ENCODE results near the gene ERC1. TPM values are rescaled to one million over a fixed set of nuclear protein-coding genes. Genes with fewer than 3 reads are reported as not detected.

ERC1 gene
- total RNA-seq, 2 donors from 2014 or later = 18.9 to 72.9 TPM

DNA sequence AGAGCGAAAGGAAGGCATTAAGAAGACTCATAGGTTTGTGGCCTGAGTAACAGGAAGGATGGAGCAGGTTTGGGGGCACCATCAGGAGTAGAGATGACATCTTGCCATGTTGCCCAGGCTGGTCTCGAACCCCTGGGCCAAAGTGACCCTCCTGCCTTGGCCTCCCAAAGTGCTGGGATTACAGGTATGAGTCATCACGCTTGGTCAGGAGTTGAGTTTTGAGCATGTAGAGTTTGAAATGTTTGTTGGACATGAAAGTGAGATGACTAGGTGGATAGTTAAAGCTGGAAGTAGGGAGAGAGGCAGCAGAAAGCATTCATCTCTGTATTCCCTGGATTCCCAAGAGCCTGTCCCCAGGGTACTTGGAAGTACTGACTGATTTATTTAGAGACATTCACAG is 112.6 kb downstream of the ERC1 start:
- Histone ChIP-seq H3K36me3 (no peaks in the 10 kb centered on the region), H3K27ac (no peak overlapping the region), H3K27me3 (replicated peaks; ENCODE audit: insufficient read depth) (no peaks in the 10 kb centered on the region), H3K4me1 (replicated peaks) (no peaks in the 10 kb centered on the region), H3K4me3 (no peak overlapping the region), H3K9me3 (no peaks in the 10 kb centered on the region)
- intact Hi-C loops (cut with DNase I) = no loop called here
- 96% methylated on average over 3 of the region's 3 CpGs for WGBS
- DNase-seq (ENCODE audit: low spot score) = no peak
- TF ChIP-seq POLR2A (IDR thresholded peaks at IDR 0.05) (no peak), POLR2AphosphoS5 (IDR thresholded peaks at IDR 0.05) (no peak)
- TF ChIP-seq, protein P1, sequence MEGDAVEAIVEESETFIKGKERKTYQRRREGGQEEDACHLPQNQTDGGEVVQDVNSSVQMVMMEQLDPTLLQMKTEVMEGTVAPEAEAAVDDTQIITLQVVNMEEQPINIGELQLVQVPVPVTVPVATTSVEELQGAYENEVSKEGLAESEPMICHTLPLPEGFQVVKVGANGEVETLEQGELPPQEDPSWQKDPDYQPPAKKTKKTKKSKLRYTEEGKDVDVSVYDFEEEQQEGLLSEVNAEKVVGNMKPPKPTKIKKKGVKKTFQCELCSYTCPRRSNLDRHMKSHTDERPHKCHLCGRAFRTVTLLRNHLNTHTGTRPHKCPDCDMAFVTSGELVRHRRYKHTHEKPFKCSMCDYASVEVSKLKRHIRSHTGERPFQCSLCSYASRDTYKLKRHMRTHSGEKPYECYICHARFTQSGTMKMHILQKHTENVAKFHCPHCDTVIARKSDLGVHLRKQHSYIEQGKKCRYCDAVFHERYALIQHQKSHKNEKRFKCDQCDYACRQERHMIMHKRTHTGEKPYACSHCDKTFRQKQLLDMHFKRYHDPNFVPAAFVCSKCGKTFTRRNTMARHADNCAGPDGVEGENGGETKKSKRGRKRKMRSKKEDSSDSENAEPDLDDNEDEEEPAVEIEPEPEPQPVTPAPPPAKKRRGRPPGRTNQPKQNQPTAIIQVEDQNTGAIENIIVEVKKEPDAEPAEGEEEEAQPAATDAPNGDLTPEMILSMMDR (IDR thresholded peaks at IDR 0.05) = no peak

DNA sequence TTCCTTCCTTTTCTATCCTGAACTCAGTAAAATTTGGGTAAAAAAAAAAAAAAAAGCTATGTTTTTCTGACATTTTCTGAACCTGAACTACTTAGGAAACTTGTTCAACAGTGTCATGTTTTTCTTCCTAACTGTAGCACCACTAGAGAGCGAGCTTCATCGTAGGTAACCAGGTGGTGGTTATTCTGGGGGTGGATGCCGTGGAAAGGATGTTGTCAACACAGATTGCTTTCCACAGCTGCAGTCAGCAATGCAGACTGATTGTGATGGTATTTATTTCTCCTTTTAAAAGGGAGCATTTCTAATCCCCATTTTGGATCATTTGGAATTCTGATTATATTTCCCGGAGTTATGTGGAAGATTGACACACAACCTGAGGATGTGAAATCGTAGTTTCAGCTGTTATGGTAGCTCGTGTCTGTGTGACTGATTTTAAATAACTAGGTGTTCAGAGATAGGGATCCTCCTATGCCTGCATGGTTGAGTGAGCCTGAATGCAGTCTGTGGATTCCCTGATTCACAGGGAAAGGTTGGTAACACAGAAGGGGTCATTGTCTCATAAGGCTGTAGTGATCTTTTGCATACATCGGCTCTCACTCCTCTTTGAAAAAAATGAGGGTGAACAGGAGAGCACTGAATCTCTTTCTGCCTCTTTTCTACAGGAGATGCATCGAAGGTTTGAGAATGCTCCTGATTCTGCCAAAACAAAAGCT is 113.2 kb downstream of the ERC1 start:
- no peaks in the 10 kb centered on the region for H3K9me3 ChIP-seq
- no peak overlapping the region for H3K27ac ChIP-seq
- no peaks in the 10 kb centered on the region for H3K36me3 ChIP-seq
- H3K4me3 ChIP-seq = no peak overlapping the region
- intact Hi-C loops (cut with DNase I) = no loop called here
- TF ChIP-seq POLR2A (IDR thresholded peaks at IDR 0.05) (no peak), POLR2AphosphoS5 (IDR thresholded peaks at IDR 0.05) (no peak)
- TF ChIP-seq, protein P1 (IDR thresholded peaks at IDR 0.05) = no peak
- H3K27me3 ChIP-seq (replicated peaks; ENCODE audit: insufficient read depth) = no peaks in the 10 kb centered on the region
- 77% methylated on average over 8 of the region's 8 CpGs for WGBS
- no peak for DNase-seq (ENCODE audit: low spot score)
- H3K4me1 ChIP-seq (replicated peaks) = no peaks in the 10 kb centered on the region

- no peaks in the 10 kb centered on the region for H3K27me3 ChIP-seq (replicated peaks; ENCODE audit: insufficient read depth)
- no peaks in the 10 kb centered on the region for H3K36me3 ChIP-seq
- intact Hi-C loops (cut with DNase I) = no loop called here
- H3K4me3 ChIP-seq = no peak overlapping the region
- no peak overlapping the region for H3K27ac ChIP-seq
- TF ChIP-seq POLR2AphosphoS5 (IDR thresholded peaks at IDR 0.05) (no peak), POLR2A (IDR thresholded peaks at IDR 0.05) (no peak)
- TF ChIP-seq, protein P1 (IDR thresholded peaks at IDR 0.05) = no peak
- no peak for DNase-seq (ENCODE audit: low spot score)
- no peaks in the 10 kb centered on the region for H3K4me1 ChIP-seq (replicated peaks)
- H3K9me3 ChIP-seq = no peaks in the 10 kb centered on the region
Measured at GRCh38 chr12:1107669-1108068, 116.6 kb downstream of the ERC1 start.

DNA sequence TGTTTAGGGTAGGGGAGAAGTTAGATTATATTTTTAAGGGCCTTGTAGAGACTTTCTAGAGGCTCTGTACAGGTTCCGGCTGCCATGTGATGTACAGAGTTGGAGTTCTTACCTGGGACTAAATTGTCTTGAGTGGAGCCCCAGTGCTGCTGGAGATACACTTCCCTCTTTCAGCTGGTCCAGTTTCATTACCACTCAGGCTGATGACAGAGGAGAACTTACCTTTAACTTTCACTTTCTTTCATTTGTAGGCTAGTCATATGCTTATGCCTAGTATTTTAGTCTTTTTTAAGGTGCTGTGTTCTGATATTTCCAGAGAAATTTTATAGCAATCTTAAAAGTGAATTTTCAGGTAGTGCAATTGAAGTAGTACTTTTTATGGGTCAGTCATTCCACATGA is 117.3 kb downstream of the ERC1 start:
- TF ChIP-seq POLR2A (IDR thresholded peaks at IDR 0.05) (no peak), POLR2AphosphoS5 (IDR thresholded peaks at IDR 0.05) (no peak)
- TF ChIP-seq, protein P1 (IDR thresholded peaks at IDR 0.05) = no peak

More for the DNA sequence above, 117.3 kb downstream of the ERC1 start:
- intact Hi-C loops (cut with DNase I) = no loop called here
- no peak overlapping the region for H3K4me3 ChIP-seq
- no peaks in the 10 kb centered on the region for H3K4me1 ChIP-seq (replicated peaks)
- no peaks in the 10 kb centered on the region for H3K9me3 ChIP-seq
- H3K36me3 ChIP-seq = no peaks in the 10 kb centered on the region
- WGBS = 95% methylated on average over 1 of the region's 1 CpG
- H3K27me3 ChIP-seq (replicated peaks; ENCODE audit: insufficient read depth) = no peaks in the 10 kb centered on the region
- DNase-seq (ENCODE audit: low spot score) = no peak
- H3K27ac ChIP-seq = no peak overlapping the region
